GM18499 (cell line): Measurements from ENCODE around the gene HJV.
A peak's percentile ranks its signal among the peaks of the same experiment; 100 is the strongest.
"Not testable (repeated sequence)": the region's sequence is repeated elsewhere in the genome, so short reads cannot be mapped to it uniquely, and the experiment has no call there.

Experiments
- ATAC-seq: cut with Tn5 transposase; IDR thresholded peaks from one replicate; pipeline ENCODE4 v1.9.1; 2021; ENCODE audit warnings: moderate number of reproducible peaks; ENCODE audit not compliant: insufficient read depth, unreplicated experiment

HJV gene, protein sequence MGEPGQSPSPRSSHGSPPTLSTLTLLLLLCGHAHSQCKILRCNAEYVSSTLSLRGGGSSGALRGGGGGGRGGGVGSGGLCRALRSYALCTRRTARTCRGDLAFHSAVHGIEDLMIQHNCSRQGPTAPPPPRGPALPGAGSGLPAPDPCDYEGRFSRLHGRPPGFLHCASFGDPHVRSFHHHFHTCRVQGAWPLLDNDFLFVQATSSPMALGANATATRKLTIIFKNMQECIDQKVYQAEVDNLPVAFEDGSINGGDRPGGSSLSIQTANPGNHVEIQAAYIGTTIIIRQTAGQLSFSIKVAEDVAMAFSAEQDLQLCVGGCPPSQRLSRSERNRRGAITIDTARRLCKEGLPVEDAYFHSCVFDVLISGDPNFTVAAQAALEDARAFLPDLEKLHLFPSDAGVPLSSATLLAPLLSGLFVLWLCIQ

DNA sequence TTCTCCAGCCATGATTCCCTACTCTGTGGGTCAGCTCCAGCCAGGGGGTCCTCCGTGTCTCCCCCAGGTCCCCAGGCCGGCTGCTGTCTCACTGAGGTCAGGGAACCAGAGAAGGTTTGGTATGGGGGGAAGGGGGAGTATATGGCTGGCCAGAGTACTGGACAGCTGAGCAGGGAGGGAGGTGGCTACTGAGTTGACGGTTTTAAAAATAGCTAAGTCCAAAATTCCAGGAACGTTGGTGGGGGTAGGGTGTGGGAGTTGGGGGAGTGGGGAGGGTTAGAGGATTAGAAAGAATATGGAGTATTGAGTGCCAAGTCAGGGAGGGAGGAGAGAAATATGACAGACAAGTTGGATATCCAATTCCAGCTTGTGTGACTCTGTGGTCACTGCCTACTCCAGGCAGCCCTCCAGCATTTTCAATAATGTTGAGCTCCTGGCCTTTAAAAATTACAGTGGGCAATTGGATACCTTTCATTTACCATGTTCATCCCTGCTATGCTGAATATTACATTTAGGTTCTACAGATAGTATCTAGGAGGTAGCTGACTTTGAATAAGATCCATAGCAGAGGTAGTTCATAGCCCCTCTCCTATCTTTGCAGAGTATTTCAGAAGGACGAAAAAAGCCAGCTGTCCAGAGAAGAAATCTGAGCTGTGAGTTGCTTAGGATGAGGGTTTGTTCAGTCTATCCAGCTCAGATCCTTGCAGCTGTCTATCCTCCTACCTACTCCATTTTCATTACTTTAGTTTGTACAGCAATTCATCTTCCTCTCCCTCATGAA, at the start of gene HJV:
TSS of gene HJV (minus strand) at position 114 of the 781 bp plus-strand sequence. CDS start 1,504 bp downstream, outside the sequence.
- ATAC-seq: no peak

- ATAC-seq: not testable (repeated sequence)
Observed at GRCh38 chr1:146059148-146059547, 37.6 kb upstream of the HJV start.

- ATAC-seq: peak; percentile 63
Observed at GRCh38 chr1:146051852-146052676, 30.5 kb upstream of the HJV start.

DNA sequence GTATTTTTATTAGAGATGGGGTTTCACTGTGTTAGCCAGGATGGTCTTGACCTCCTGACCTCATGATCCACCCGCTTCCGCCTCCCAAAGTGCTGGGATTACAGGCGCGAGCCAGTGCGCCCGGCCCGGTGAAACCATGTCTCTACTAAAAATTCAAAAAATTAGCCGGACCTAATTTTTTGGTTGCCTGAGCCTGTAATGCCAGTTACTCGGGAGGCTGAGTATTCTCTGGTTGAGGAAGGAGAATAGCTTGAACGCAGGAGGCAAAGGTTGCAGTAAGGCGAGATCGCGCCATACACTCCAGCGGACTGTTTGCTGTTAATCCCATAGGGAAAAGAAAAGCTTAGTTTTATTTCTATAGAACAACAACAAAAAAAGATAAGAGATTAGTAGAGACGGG, 29.9 kb upstream of the HJV start:
- ATAC-seq: no peak

DNA sequence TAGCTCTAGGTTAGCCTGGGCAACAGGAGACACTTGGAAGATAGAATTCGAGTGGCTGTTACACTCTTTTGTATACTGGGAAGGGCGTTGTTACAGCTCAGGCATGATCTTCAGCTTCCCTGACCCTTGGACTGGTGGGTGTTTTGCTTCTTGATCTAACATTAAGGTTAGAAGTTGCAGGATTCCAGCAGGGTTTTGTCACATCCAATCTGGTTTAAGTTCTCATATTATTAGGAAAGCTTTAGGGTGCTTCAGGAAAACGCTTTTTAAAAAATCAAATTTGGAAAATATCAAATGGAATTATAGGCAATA, 29.1 kb upstream of the HJV start:
- ATAC-seq: not testable (repeated sequence)

DNA sequence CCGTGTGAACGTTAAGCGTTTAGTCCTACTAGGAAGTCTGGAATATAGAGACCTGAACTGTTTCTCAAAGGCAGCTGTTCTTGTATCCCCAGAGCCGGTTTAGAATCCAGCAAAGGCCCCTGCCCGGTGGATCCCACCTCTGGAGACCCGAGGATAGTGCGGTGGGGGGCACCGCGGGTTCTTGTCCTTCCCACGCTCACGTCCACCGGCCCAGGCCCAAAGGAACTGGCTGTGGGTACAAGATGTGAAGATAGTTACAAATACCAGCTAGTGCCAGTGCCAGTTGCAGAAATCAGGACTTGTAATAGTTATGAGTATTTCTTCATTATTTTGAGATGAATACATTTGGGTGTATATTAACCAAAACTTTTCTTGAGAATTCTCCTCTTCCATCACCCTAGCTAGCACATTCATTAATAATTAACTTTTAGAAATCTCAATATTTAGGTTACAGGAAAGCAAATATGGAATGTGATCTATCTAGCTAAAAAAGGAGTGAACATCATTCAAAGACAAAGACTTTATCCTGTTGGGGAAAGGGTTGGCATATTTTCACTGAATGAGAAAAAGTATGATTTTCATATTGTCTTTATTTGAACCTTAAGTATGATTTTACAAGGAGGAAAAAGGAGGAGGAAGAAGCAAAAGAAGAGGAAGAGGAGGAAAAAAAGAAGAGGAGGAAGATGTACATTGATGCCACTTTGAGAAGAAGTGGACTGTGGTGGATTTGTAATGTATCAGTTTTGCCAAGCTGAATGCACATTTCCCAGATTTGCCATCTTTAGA, 28.5 kb upstream of the HJV start:
- ATAC-seq: not testable (repeated sequence)

DNA sequence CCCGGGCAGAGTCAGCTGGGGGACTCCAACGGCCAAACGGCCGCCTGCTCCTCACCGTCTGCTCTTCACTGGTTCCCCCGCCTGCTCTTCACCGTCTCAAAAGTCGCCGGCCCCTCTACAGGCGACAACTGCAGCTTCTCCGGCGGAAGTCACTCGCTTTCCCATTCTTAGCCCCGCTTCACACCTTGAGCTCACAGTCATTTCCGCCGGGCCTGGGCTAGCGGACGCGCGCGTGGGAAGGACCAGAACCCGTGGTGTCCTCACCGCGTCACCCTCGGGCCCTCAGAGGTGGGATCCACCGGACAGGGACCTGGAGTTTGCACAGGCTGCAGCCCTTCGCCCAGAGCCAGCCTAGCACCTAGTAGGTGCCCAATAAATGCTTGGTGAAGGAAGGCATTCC, 27.9 kb upstream of the HJV start:
- no peak for ATAC-seq

DNA sequence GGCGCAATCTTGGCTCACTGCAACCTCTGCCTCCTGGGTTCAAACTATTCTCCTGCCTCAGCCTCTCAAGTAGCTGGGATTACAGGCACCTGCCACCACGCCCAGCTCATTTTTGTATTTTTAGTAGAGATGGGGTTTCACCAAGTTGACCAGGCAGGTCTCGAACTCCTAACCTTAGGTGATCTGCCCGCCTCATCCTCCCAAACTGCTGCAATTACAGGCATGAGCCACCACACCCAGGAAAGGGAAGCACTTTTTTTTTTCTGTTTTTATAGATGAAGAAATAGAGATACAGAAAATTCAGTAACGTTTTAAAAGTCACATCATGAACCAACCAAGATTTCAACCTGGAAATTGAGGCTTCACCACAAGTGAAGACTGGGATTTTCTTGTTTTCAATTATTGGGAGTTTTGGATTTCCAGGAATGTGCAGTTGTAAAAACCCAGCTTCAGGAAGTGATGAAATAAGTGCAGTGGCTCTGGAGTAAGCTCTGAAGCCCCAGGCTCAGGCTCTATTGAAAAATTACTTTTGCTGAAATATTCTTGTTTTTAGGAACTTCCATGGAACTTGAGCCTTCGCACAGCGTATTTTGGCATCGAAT, 27.1 kb upstream of the HJV start:
- not testable (repeated sequence) for ATAC-seq

DNA sequence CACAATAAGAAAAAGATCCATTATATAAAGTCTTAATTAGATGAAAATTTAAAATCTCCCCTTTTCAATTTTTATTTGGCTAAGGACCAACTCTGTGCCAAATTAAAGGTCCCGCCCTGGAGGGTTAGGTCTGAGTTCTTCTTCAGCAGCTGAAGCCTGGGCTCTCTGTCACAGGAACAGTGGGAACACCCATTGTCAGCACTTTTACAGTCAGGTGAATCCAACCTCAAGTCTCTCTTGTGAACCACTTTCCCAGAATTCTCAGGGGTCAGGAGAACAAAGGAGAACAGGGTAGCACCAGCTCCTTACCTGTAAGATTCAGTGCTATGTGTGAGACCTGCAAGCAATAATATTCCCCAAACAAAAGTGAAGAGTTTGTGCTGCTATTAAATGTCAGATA, 25.1 kb upstream of the HJV start:
- no peak for ATAC-seq

- ATAC-seq: no peak
Observed at GRCh38 chr1:146039844-146040194, 18.3 kb upstream of the HJV start.

GRCh38 chr1:146036965-146037646, 15.6 kb upstream of the HJV start:
- ATAC-seq: no peak

DNA sequence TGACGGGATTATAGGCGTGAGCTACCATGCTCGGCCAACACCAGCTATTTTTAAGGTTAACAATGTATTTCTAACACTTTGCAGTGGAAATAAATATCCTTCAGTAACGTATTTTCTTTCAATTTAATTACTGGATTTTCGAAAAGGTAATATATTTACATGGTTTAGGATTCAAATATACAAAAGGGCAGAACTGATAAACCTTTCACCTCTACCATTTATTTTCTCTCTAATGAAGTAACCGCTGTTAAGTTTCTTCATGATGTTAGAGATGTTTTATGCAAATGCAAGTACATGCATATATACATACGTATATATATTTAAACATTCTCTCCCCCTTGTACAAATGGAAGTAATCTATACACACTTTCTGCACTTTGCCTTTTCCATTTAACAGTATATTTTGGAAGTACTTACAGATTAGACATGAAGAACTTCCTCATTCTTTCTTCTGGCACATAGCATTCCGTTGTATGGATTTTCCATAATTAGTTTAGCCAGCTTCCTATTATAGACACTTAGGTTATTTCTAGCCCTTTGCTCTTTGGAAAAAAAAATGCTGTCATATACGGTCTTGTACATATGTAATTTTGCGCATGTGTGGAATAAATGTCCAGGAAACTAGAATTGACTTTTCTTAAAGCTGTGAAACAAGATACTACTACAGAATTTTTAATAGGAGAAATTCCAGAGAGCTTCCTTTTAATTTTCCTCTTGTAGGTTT, 14.9 kb upstream of the HJV start:
- ATAC-seq: no peak

DNA sequence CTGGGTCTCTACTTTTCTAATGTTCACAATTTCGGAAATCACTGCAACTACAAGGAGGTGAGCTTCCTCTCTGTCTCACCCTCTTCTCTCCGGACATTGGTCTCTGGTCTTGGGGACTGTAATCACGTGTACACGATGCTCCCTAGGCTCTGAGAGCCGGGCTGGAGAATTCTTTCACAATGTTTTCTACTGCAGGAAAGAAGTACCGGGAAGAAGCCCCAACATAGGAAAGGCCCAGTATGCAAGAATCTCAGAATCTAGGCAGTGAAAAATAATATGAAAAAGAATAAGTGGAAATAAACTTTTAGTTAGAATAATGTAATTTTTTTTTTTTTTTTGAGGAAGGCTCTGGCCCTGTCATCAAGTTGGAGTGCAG, 13.5 kb upstream of the HJV start:
- no peak for ATAC-seq

- no peak for ATAC-seq
Observed at GRCh38 chr1:146032631-146033219, 11.2 kb upstream of the HJV start.

DNA sequence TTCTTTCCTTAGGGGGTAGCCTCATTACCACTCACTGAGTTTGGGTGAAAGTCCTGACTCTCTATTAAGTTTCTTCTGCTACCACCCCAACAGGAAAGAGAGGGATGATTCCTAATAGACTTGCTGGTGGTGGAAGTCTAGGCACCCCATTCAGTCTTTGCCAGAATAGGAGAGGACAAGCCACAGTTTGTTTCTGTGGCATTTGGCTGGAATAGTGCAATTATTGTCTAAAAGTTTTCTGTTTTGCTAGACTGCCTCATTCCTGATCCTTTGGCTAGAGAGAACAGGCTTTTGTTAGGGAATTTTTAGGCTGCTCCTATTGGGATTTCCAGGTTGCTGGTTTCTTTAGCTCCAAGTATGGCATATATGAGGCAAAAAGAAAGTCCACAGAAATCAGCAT, 9.9 kb upstream of the HJV start:
- ATAC-seq: no peak

DNA sequence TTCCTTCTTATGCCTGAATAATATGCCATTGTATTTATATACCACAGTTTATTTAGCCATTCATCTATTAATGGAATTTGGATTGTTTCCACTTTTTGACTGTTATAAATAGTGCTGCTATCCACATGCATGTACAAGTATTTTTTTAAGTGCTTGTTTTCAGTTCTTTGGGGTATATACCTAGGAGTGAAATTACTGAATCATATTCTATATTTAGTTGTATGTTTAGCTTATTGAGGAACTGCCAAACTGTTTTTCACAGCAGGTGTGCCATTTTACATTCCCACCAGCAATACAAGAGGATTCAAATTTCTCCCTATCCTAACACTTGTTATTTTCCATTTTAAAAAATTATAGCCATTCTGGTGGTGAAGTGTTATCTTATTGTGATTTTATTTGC, 7.6 kb upstream of the HJV start:
- no peak for ATAC-seq

DNA sequence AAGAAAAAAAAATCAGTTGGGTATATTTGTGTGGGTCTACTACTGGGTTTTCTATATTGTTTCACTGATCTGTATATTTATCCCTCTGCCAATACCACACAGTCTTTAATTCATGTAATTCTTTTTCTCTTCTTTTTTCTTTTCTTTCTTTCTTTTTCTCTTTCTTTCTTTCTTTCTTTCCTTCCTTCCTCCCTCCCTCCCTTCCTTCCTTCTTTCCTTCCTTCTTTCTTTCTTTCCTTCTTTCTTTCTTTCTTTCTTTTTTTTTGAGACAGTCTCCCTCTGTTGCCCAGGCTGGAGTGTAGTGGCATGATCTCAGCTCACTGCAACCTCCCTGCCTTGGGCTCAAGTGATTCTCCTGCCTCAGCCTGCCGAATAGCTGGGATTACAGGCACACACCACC, 5.1 kb upstream of the HJV start:
- ATAC-seq: not testable (repeated sequence)

- not testable (repeated sequence) for ATAC-seq
Observed at GRCh38 chr1:146025787-146026495, 4.4 kb upstream of the HJV start.
